ENCODE data around the gene SLC16A6.

- TF ChIP-seq CTCF (optimal IDR thresholded peaks at IDR 0.05 in 1 of 3, IDR thresholded peaks at IDR 0.05 in 1 of 3, conservative IDR thresholded peaks at IDR 0.05 in 1 of 3; ENCODE audit: extremely low read depth in 1 of 3, insufficient read depth in 2 of 3, low read length in 3 of 3) (no peak), EZH2 (IDR thresholded peaks at IDR 0.05; ENCODE audit: low read length) (no peak)
Measured at GRCh38 chr17:68239632-68240366, 51.1 kb downstream of the SLC16A6 start.

All from keratinocyte (primary cell).